ENCODE data around the gene TMEM259.

- TF ChIP-seq EZH2 (IDR thresholded peaks at IDR 0.05; ENCODE audit: borderline replicate concordance, low read length) (no peak), CTCF (IDR thresholded peaks at IDR 0.05; ENCODE audit: low read length) (no peak)
Observed at GRCh38 chr19:1004803-1005664, 15.9 kb downstream of the TMEM259 start.
